NOMO-1 treated with DMSO at 0.1 percent for 48 hours (cell line): ENCODE results near the gene MAST2.

Source experiments
- DNase-seq: peaks from one replicate; lab custom pipeline; 2025; ENCODE audit not compliant: unreplicated experiment; lab: John Stamatoyannopoulos, UW

The MAST2 gene

DNA sequence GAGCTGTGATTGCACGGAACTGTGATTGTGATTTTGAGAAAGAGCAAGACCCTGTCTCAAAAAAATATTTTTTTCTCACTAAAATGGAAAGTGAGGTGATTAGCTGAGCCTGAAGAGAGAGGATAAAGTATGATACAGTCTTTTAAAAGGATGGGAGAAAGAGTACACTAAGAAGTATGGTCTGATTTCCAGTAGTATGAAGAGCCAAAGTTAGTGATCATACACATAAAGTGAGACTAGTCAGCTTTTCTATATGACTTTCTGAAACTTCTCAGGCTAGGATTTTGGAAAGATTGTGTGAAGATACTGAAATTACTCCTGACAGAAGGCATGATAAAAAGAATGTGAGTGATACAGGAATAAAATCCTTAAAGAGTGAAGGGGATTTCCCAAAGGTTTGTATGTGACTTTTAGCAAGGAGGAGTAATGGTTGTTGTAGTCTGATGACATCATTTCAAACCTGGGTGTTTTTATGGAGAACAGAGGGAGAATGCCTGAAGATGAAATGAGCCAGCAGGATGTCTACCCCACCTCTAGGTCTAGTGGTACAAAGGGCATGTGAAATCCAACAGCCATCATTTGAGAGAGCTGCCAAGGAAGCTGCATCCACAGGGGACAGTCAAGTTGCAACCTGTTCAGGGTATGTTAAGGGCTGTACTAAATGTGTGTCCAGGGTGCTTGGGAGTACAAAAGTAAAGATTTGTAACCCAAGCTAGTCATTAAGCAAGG, 171.3 kb downstream of the MAST2 start:
- no peak for DNase-seq

DNA sequence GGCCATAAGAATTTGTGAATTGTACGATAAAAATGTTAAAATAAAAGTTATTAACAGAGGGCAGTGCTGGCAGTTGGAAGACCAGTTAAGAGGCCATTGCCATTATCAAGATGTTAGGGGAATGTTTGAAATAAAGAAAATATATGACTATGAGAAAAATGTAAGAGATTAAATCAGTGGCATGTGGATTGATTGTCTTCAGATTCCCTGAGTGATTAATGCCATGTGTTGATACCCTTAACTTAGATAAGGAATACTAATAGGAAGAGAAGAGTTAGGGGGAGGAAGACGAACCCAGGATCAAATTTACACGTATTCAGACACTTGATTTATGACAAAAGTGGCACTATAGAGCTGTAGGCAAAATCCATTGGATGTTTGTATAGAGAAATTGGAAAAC, 173.2 kb downstream of the MAST2 start:
- no peak for DNase-seq

DNA sequence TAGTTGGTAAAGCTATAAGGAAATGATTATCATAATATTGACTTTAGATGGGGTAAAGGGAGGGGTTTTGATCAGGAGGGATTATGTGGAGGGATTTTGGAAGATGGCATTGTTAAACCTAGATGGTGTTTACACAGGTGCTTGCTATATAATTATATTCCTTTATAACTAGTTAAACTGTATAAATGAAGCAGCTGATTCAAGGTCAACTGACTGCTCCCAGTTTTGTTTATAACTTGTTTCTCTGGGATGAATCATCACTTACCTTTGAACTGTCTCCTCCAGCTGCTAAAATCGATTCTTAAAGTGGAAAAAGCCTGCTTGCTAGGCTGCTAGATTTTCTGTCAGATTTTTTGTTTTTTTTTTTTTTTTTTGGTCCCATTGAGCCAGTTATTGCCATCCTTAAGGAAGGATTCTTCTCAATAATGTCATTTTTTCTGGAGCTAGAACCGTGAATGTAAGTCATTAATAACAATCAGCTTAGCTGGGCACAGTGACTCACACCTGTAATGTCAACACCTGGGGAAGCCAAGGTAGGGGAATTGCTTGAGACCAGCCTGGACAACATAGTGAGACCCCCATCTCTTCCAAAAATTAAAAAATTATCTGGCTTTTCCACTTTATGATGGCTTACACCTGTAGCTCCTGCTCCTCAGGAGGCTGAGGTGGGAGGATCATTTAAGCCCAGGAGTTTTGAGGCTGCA, 175.8 kb downstream of the MAST2 start:
- DNase-seq = no peak

- DNase-seq = no peak
Observed at GRCh38 chr1:45979778-45980176, 176.4 kb downstream of the MAST2 start.

DNA sequence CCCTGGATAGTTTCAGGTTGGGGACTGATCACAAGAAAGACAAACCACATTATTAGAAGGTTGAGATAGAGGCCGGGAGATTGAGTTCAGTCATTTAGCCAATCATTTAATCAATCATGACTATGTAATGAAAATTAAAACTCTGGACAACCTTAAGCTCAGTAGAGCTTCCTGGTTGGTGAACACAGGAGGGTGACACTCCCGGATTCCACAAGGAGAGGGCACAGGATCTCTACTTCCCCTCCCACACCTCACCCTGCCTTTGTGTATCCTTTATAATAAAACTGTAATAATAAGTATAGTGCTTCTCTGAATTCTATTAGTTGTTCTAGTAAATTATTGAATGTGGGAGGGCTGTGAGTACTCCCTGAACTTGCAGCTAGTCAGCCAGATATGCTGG, 178.9 kb downstream of the MAST2 start:
- DNase-seq = no peak

GRCh38 chr1:45983967-45984366, 180.6 kb downstream of the MAST2 start:
- no peak for DNase-seq

DNA sequence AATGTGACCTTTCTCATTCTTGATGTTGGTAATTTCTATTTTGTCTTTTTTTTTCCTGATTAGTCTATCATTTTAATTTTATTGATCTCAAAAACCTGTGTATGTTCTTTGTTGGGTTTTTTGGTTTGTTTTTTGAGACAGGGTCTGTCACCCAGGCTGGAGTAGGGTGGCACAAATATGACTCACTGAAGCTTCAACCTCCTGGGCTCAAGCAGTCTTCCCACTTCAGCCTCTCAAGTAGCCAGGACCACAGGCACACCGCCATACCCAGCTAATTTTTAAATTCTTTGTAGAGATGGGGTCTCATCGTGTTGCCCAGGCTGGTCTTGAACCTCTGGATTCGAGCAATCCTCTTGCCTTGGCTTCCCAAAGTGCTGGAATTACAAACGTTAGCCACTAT, 183.8 kb downstream of the MAST2 start:
- no peak for DNase-seq

- DNase-seq = no peak
Observed at GRCh38 chr1:45989249-45989648, 185.8 kb downstream of the MAST2 start.

- DNase-seq = no peak
Observed at GRCh38 chr1:45994423-45994822, 191.0 kb downstream of the MAST2 start.

DNA sequence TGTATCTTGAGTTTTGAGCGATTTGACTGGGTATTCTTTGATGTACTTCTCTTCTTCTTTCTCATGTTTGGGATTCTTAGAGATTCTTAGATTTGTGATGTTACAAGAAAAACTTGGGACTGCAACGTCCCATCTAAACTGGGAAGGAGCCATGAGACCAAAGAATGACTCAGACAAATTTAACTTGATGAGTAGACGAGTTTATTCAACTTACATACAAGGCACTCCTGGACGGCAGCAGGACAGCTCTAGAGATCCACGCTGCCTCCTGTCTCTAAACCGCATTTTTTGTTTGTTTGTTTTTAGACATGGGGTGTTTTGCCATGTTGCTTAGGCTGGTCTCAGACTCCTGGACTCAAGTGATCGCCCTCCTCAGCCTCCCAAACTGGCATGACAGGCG, 191.9 kb downstream of the MAST2 start:
- no peak for DNase-seq

GRCh38 chr1:45998020-45998617, 194.7 kb downstream of the MAST2 start:
- no peak for DNase-seq

DNA sequence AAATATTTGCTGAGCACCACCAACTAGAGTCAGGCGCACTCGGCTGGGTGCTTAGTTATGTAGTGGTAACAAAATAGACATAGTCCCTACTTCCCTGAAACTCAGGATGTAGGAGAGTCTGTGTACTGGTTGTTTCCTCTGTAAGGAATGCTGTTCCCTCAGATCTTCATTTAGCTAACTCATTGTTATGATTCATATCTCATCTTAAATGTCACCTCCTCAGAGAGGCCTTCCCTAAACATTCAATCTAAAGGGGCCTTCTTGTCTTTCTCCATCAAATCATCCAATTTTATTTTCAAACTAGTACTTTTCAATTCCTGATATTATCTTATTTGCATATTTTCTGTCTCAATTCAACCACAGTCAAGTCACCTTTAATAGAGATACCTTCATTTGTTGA, 196.1 kb downstream of the MAST2 start:
- no peak for DNase-seq

- no peak for DNase-seq
Observed at GRCh38 chr1:46001081-46001785, 197.8 kb downstream of the MAST2 start.

DNA sequence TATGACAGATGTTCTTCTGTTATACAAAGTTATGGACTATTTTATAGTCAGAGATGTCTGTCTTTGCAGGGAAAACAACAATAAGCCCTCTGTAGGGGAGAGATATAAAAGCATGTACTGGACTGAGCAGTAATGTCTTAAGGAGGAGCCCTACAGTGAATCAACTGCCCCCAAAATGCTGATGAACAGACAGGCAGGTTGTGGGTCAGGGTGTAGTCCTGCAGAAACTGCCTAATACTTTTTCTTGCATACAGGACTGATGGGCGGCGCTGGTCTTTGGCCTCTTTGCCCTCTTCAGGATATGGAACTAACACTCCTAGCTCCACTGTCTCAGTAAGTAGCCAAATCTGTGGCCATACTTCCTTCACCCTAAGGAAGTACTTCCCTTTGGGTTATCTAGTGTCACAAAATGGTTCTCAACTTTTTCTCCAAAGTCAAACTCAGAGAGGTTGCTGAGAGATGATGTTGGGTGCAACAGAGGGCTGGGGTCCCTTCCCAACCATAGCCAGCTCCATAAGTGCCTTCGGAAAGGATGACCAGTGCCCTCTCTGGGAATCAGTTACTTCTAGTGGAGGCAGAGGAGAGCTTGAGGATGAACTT, 199.2 kb downstream of the MAST2 start:
- no peak for DNase-seq

DNA sequence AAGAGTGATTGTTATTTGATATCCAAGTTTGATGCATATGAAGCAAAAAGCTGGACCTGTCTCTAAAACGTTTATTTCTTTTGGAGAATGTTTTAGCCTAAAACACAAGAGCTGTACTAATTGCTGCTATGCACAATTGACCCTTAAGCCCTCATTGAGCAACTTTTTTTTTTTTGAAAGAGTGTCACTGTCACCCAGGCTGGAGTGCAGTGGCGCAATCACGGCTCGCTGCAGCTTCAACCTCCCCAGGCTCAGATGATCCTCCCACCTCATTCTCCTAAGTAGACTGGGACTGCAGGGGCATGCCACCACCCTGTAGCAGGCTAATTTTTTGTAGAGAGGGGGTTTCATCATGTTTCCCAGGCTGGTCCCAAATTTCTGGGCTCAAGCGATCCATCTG, 199.9 kb downstream of the MAST2 start:
- peak; percentile 76 for DNase-seq

- no peak for DNase-seq
Observed at GRCh38 chr1:46004492-46004891, 201.1 kb downstream of the MAST2 start.

DNA sequence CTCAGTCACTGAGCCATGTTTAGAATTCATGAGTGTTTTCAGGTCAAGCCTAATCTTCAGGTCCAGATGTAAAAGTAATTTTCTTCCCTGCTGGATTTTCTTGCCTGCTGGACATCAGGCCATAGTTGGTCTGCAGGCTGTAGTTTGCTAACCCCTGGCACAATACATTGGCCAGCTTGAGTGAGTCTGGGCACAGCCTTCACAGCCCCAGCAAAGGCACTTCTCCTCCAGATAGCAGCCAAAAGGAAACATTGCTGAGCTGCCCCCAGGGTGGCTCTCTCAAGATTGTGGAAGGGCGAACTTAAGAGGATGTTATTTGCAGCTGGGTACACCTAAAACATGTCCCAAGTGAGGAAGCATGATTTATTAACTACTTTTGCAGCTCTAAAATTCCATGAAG, 202.2 kb downstream of the MAST2 start:
- DNase-seq = no peak

GRCh38 chr1:46008585-46008984, 205.2 kb downstream of the MAST2 start:
- no peak for DNase-seq

DNA sequence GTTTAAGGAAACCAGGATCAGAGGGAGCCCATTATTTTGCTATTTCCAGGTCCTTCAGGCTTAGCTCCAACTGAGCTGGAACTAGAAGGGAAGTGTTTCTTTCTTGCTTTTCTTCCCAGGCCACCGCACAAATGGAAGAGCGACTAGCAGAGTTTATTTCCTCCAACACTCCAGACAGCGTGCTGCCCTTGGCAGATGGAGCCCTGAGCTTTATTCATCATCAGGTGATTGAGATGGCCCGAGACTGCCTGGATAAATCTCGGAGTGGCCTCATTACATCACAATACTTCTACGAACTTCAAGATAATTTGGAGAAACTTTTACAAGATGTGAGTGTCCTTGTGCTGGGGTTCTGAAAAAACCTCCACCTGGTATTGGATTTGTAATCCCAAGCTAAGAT, 207.2 kb downstream of the MAST2 start:
- DNase-seq = no peak

GRCh38 chr1:46011121-46011695, 207.8 kb downstream of the MAST2 start:
- DNase-seq = no peak

GRCh38 chr1:46012236-46012635, 208.8 kb downstream of the MAST2 start:
- no peak for DNase-seq
